NK-92 treated with Interleukin-12 subunit alpha and Interleukin-12 subunit beta, amount 100 ng/mL, for 24 hours (cell line): ENCODE measurements around the gene GDF9.
A peak's percentile ranks its signal among the peaks of the same experiment; 100 is the strongest.

Experiments
- DNase-seq: peaks from one replicate; lab custom pipeline; 2025; lab: John Stamatoyannopoulos, UW

Gene GDF9, protein sequence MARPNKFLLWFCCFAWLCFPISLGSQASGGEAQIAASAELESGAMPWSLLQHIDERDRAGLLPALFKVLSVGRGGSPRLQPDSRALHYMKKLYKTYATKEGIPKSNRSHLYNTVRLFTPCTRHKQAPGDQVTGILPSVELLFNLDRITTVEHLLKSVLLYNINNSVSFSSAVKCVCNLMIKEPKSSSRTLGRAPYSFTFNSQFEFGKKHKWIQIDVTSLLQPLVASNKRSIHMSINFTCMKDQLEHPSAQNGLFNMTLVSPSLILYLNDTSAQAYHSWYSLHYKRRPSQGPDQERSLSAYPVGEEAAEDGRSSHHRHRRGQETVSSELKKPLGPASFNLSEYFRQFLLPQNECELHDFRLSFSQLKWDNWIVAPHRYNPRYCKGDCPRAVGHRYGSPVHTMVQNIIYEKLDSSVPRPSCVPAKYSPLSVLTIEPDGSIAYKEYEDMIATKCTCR

GRCh38 chr5:132866342-132867045 lies at the start of gene GDF9, which contains the start of gene UQCRQ:
Gene GDF9, minus strand, starts transcription at chr5:132866469. Its CDS starts 1,936 bp downstream, at chr5:132864533.
Gene UQCRQ, plus strand, starts transcription at chr5:132866642. Its CDS starts 240 bp downstream, at chr5:132866882.
- DNase-seq, result peak; percentile 92

GRCh38 chr5:132915681-132916080 lies 49.4 kb upstream of the GDF9 start:
- DNase-seq, result no peak

DNA sequence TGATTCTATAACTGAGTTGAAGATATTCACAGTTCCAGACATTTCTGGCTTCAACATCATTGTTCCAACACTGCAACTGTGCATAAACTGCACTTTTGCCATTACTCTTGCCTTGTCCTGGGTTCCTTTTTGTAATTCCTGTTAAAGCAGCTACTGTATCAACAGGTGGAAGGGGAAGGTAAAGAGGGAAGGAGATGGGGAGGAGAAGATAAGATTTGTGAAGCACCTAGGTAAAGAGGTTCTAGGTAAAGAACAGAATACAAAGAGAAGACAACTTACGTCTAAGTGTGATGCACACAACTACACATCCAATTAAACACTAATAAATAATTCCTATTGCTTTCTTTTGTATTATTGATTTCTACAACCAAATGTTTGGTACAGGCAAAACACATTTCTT lies 43.4 kb upstream of the GDF9 start:
- no peak for DNase-seq

DNA sequence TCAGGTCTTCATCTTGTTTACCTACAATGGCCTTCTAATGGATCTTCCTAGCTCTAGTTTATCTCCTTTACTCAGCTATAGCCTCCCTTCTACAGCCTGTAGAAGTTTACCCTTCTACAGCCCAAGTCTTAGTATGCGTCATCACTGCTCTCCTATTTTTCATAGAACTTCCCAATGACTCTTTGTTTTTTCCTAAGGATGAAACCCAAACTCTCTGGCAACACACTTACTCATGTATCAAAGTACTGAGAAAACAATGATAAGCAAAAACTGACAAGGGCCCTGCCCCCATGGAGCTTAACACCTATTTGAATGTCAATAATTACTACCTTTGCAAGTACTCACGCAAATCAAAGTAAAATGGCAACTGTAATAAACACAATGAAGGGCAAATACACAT lies 40.9 kb upstream of the GDF9 start:
- no peak for DNase-seq

GRCh38 chr5:132905938-132906337 lies 39.7 kb upstream of the GDF9 start:
- DNase-seq, result no peak

- no peak for DNase-seq
These were observed 35.5 kb upstream of the GDF9 start for GRCh38 chr5:132901730-132902129.

DNA sequence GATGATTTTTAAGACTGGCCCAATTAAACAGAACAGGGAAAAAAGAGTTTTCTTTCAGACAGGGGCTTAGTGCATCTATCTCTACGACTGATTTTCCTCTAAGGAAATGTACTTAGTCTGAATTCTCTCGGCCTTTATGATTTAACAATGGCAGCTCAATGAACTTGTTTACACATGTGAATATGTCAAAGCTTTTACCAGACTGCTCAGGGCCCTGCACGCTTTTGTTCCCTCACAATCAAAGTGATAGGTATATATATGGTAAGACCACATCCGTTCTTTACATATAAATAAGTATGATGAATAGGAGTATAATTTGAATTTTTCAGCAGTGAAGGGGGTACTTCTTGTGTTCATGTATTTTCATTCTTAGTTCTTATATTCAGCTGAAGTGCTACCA lies 34.8 kb upstream of the GDF9 start:
- DNase-seq, result no peak

GRCh38 chr5:132898094-132898493 lies 31.8 kb upstream of the GDF9 start:
- no peak for DNase-seq

DNA sequence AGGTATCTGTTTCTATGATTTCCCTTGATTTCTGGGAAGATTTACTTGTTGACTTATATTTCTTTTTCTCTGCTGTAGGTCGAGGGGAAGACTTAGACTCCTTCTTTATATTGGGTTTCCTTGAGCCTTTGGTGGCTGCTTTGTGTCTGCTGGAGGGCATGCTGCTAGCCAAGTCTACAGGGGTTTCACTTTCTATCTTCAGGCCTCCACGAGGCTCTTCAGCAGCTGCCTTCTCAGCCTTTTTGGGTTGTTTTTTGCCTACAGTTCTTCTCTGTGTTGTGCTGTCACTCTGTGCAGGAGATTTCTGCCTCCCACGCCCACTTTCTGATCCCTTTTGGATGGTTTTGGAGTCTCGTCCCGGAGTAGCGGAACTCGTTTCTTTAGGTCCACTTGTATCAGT lies 30.4 kb upstream of the GDF9 start:
- DNase-seq, result no peak

DNA sequence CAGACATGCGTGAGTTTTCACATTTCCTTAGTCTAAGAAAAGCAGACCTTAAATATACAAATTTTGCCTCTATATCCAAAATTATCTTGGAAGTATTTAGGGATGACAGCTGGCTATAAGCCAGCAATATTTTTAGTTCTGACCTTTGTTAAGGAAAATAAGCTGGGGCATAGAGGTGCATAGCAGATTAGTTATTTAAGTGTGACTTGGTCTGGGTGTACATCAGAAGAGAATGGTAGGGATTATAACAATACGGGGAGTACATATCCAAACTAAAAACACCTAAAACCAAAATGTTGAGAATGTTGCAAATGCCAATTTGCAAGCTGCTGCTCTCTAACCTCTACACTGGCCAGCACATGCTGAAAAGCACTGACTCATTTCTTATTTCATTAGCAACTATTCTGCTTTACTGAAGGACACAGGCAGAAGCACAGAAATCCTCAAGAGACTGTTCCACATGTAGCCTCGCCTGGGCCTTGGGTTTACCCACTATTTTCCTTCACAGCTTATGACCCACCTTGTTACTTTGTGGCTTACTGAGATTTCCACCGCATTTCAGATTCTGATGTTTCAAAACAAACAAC lies 29.5 kb upstream of the GDF9 start:
- DNase-seq, result no peak

GRCh38 chr5:132890817-132891216 lies 24.5 kb upstream of the GDF9 start:
- DNase-seq, result no peak

DNA sequence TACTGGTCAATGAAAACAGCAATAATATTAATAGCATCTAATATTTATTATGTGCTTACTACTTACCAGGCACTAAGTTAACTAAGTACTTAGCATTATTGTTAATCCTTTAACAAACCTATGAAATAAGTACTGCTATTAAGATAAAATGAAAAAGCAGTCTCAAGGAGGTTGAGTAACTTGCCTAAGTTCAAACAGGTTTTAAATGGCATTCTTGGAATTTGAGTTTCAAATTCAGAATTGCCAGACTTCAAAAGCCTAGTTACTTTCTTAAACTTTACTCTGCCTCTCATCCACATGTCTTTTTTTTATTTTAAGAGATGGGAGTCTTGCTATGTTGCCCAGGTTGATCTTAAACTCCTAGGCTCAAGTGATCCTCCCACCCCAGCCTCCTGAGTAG lies 23.2 kb upstream of the GDF9 start:
- no peak for DNase-seq

DNA sequence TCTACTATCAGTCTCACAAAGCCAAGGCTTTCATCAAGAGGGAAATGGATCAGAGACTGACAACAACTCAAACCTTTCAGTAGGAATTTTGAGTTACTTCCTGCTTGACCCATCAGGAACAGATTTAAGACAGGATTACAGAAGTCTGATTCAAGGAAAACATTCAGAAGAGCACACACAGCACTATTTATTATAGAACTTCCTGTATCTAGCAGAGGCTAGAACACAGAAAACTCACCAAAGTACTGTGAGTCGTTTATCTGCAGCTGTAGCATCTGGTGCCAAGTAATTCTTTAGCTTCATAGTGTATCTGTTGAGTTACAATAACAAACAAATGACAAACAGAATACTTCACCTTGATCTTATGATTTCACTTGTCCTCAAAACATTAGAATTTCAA lies 21.0 kb upstream of the GDF9 start:
- DNase-seq, result no peak

- no peak for DNase-seq
These were observed 20.0 kb upstream of the GDF9 start for GRCh38 chr5:132886064-132886823.

GRCh38 chr5:132884548-132884947 lies 18.3 kb upstream of the GDF9 start:
- DNase-seq, result no peak

- DNase-seq, result no peak
These were observed 17.1 kb upstream of the GDF9 start for GRCh38 chr5:132883261-132883834.

DNA sequence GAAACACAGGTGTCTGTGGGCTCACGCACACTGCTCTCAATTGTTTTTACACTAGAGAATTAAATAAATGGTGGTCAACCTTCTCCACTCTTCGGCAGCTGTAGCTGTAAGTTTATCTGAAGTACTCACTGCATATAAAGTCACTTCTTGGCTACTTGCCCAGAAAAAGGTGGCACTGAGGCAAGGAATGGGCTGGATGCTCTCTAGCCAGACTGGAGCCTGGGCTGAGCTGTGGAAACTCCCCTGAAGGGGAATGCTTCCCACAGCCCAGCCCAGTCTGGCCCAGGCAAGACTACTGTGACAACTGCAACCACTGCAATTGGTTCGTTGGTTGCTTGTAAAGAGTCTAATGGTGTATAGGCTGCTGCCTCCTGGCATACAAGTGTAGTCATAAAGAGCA lies 11.7 kb upstream of the GDF9 start:
- DNase-seq, result no peak

DNA sequence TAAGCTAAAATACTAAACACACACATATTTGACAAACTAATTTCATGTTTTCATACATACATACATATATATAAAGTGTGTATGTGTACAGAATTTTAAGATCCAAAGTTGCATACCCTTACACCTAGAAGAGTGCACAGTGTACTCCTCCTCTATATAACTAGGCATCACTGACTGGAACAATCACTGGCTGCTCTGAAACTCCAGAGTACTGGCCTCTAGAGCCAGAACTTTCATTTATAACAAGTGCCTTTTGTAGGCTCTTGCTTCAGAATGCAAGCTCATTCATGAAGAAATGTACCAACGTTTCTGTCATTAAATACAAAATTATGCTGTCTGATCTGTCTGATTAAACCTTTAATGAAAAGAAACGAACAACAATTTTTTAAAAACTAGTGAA lies 11.2 kb upstream of the GDF9 start:
- DNase-seq, result no peak

- DNase-seq, result no peak
These were observed 9.9 kb upstream of the GDF9 start for GRCh38 chr5:132876020-132876759.

- DNase-seq, result no peak
These were observed 7.6 kb upstream of the GDF9 start for GRCh38 chr5:132873930-132874271.
